GM19240 (cell line): Measurements from ENCODE around the gene CAPN15.

ENCODE experiments used
- DNase-seq: peaks from one replicate; pipeline ENCODE4 v3.0.0; 2011; ENCODE audit warnings: low spot score; ENCODE audit not compliant: insufficient read length

CAPN15 gene

DNA sequence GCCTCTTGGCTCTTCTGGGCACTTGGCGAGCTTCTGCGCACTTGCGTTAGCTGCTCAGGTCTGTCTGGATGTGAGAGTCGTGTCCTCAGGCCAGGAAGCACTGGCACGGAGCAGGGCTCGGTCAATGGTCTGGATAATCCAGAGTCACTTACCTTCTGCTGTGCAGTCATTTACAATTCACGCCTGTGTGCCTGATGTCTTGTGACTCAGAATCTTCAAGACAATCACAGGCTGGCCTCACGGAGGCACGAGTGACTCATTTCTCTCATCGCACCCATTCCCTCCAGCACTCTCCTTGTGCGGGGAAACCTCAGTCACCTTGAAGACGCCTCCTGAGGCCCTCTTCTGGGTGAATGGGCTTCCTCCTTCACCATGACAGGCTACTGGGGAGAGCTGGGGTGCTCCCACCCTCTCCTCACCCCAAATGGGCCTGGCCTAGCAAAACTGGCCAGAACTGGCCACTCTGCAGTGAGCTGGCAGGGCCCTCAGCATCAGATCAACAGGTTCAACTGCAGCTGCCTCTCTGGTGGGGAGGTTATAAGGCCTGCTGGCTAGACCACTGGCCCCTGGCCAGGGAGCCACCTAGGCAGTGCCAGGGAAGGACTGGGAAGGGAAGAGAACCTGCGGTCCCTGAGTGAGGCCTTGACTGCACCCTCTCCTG is 1.9 kb upstream of the CAPN15 start:
- peak; percentile 54 for DNase-seq

DNA sequence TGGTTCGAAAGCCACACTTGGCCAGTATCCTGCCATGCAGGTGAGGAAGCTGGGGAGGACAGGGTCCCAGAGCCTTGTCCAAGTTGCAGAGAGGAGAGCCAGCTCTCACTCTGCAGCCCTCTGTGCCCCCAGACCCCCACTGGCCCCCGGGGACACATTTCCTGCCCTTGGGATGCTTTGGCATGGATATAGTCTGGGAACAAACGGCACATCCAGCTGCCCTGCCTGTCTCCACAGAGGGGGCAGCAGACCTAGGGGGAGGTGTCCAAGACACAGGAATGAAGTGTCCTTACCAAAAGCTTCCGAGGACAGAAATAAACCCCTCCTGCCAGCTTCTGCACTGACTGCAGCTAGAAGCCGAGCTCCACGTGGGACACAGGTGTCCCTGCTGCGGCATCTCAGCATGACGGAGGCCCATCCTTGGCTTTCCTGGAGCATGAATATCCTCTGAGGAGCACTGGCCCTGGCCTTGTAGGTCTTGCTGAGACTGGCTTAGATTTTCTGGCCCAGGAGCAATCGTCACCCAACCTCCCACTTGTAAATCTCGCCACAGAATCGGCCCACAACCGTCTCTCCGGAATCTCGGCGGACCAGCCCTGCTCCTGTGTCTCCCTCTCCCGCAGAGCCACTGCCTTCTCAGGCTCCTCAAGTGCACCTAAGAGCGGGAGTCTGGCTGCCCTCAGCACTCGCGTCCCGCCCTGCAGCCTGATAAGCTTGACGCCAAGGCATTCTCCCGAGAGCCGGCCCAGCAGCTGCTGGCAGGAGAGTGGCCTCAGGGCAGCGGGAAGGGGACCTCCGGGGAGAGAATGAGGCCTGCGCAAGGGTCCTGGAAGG is 1.1 kb upstream of the CAPN15 start:
- DNase-seq: no peak

- DNase-seq: no peak
Measured at GRCh38 chr16:528111-529011, 849 bp downstream of the CAPN15 start.

- DNase-seq: no peak
Measured at GRCh38 chr16:529012-529575, 1.6 kb downstream of the CAPN15 start.

GRCh38 chr16:530111-530817 is 2.8 kb downstream of the CAPN15 start:
- no peak for DNase-seq

GRCh38 chr16:531494-532125 is 4.1 kb downstream of the CAPN15 start:
- DNase-seq: no peak

DNA sequence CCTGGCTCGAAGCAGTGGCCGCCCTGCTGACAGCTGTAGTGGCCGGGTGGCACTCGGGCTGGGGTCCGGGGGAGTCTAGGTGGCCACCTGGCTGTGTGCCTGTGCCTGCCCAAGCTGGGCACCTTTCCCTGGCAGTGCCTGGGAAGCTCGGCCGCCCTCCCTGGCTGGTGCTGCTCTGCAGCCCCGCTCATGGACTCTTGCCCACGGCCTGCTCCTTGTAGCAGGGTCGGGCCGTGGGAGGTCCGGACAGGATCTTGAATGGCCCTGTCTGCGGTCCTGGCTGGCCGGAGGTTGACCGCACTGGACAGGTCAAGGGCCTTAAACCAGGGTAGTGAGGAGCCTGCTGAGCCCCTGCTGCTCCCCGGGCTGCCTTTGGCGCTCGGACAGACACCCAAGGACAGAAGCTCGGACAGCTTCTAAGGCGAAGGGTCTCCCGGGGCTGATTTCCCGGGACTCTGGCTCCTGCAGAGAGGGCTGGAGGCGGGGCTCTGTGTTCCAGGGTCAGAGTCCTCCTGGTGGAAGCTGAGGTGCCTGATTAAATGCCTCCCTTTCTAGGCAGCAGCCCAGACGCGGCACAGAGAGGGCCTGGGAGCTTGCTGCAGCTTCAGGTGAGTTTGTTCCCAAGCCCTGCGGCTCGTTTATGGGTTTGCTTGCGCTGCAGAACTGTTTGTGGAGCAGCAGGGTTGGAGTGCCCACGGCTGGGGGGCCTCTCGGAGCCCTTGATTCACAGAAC is 6.0 kb downstream of the CAPN15 start:
- no peak for DNase-seq

GRCh38 chr16:534135-534534 is 6.6 kb downstream of the CAPN15 start:
- no peak for DNase-seq

- DNase-seq: no peak
Measured at GRCh38 chr16:534856-535445, 7.4 kb downstream of the CAPN15 start.

DNA sequence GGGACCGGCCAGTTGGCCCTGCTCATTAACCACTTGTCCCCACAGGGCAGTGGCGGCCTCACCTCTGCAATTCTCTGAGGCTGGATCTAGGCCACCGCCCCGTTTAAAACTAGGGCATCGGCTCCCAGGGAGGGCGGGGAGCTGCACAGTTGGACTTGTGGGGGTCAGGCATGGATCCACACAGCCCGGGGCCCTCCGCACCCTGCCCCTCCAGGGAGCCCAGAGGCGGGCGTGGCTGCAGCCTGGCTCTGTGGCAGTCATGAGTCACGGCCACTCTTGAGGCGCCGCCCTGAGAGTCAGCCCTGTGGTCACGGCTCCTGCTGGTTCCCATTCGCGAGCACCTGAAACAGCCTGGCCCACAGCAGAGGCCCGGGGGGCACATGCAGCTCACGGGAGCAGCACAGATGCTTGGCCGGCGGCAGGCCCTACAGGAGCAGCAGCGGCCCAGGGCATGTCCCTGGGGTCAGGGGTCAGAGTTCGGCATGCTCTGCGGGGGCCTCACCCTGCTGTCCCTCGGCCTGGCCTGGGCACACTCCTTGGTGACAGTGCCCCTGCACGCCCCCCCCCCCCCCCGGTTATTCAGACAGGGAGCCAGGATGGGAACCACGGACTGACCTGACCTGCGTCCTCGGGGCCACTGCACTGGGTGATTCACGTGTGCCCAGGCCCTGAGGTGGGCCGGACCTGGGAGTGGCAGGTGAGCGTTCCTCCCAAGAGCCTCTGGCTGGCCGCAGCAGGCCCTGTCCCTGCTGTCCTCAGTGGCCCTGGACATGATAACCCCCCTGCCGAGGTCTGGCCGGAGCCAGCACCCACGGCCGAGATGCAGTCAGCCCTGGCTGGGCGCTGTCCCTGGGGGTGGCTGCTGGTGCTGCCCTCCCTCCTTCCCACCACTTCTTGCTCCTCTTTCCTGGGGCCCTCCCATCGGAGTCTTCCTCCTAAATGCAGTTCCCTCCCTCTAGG is 8.2 kb downstream of the CAPN15 start:
- no peak for DNase-seq

DNA sequence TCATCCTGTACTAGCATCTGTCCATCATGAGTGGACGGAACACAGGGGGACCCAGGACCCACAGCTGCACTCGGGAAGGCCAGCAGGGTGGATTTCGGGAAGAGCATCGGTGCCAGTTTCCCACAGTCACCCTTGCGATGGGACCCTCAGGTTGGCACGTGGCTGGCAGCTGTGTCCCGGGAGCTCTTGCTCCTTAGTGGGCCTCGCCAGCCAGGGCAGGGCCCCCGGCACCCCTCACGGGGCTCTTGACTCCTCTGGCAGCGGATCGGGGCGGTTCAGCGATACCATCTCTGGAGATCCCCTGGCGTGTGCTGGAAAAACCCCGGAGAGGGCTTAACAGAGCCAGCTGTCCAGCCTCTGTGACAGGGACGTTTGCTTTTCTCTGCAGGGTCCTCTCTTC is 9.2 kb downstream of the CAPN15 start:
- no peak for DNase-seq

- DNase-seq: no peak
Measured at GRCh38 chr16:537415-538335, 10.2 kb downstream of the CAPN15 start.

- no peak for DNase-seq
Measured at GRCh38 chr16:539901-540530, 12.5 kb downstream of the CAPN15 start.

- DNase-seq: no peak
Measured at GRCh38 chr16:540645-541340, 13.3 kb downstream of the CAPN15 start.

DNA sequence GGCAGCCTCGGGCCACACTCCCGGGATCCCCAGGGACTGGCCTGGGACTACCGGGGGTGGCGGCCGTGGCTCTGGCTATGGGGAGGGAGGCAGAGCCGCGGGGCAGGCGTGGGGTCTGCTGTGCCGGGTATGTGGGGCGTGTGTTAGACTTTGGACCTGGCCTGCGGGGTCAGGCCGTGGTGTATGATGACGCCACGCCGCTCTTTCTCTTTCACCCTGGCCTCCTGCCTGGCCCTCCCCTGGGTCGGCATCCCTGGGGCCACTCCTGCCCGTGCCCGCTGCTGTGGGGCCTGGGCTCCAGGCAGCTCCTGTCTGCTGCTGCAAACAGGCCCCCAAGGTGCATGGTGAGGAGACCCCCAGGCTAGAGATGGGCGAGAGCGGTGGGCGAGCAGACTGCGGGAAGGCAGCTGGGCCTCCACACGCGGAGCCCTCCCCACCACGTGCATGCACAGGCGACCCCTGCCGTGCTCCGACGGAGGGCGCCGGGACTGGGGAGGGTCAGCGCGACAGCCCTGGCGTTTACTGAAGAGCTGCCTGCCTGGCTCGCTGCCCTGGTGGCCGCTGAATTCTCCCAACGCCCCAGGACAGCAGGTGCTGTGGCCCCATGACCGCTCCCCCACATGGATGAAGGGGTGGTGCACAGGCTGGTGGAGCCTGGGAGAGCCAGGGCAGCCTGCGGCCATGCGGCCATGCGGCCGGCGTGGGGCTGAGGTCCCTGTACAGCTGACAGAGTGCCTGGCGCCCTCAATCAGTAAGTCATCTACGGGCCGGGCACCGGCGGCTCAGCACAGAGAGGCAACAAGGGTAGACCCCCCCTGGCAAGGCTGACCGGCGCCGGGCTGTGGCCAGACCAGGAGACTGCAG is 16.0 kb downstream of the CAPN15 start:
- no peak for DNase-seq
